GM21360 (cell line): ENCODE results near the gene EPB41L3.

Experiments used
- ATAC-seq: cut with Tn5 transposase; IDR thresholded peaks from one replicate; pipeline ENCODE4 v1.9.1; 2021; ENCODE audit warnings: mild to moderate bottlenecking, moderate library complexity; ENCODE audit not compliant: unreplicated experiment

The EPB41L3 gene

GRCh38 chr18:5456577-5457461 lies 87.0 kb downstream of the EPB41L3 start:
- no peak for ATAC-seq

- no peak for ATAC-seq
These were observed 88.1 kb downstream of the EPB41L3 start for GRCh38 chr18:5455674-5456073.

- ATAC-seq: no peak
These were observed 90.8 kb downstream of the EPB41L3 start for GRCh38 chr18:5452943-5453443.

- ATAC-seq: no peak
These were observed 91.9 kb downstream of the EPB41L3 start for GRCh38 chr18:5451871-5452270.

DNA sequence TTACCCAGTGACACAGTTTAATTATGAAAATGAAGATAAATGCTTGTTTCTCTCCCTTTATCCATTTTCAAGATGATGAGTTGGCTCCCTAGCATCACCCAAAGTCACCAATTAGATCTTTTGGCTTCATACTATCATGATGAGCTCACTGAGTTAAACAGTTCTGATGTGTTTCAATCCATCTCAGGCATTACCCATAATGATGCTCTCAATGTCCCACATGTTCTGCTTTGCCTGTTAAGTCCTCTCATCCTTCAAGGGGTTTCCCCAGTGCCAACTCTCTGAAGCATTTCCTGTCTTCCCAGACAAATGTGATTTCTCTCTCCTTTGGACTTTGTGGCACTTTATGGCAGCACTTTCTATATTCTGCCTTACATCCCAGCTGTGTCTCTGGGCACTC lies 92.6 kb downstream of the EPB41L3 start:
- no peak for ATAC-seq

- no peak for ATAC-seq
These were observed 93.8 kb downstream of the EPB41L3 start for GRCh38 chr18:5449858-5450509.

GRCh38 chr18:5447442-5447841 lies 96.4 kb downstream of the EPB41L3 start:
- ATAC-seq: no peak

GRCh38 chr18:5444847-5445246 lies 99.0 kb downstream of the EPB41L3 start:
- no peak for ATAC-seq

GRCh38 chr18:5444269-5444668 lies 99.5 kb downstream of the EPB41L3 start:
- no peak for ATAC-seq

GRCh38 chr18:5439986-5440696 lies 103.7 kb downstream of the EPB41L3 start:
- ATAC-seq: no peak

- no peak for ATAC-seq
These were observed 109.4 kb downstream of the EPB41L3 start for GRCh38 chr18:5434425-5434824.

DNA sequence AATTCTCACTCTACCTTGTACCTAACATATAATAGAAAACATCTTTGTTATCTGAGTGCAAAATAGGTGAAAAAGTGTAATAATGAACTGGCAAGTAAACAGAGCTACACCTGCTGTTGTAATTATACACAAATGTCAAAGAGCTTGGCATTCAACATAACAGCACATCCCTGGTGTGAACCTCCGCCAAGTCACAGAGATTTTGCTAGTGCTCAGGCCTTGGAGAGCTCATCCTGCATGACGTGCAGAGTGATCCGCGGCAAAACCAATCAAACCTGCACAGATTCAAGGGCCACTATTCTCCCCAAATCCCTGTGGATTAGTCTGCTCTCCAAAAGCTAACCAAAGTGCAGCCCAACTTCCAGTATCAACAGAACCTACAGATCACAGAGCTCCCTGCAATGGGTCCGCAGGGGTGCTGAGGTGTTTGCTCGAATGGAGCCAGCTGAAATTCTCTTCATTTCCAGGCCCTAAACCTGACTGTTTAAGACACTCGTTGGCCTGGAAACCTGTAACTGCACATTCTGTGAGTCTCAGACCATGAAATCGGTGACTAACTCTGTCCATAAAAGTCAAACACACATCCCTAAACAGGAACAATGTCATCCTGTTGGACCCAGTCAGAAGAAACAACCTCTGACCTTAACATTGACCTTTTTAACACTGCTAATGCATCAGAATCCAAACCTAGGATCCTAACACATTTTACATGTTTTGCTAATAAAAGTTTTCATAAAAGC lies 111.8 kb downstream of the EPB41L3 start:
- no peak for ATAC-seq

DNA sequence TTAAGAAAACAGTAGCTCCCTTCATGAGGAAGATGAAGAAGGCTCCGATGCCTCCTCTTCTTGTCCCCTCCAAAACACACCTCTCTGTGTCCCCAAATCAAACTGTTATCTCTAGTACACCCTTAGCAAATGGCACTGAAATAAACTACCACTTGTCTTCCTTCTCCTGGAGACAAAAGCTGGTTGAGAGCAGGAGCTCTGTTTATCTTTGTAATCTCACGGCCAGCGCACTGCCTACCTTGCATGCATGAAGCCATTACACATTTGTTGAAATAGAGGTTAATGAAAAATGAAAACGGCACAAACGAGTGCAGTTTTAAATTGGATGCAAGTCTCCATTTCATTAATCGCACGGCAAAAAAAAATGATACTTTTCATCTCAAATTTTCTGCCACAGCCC lies 113.7 kb downstream of the EPB41L3 start:
- no peak for ATAC-seq

GRCh38 chr18:5429681-5430080 lies 114.1 kb downstream of the EPB41L3 start:
- no peak for ATAC-seq

GRCh38 chr18:5425721-5426120 lies 118.1 kb downstream of the EPB41L3 start:
- no peak for ATAC-seq

DNA sequence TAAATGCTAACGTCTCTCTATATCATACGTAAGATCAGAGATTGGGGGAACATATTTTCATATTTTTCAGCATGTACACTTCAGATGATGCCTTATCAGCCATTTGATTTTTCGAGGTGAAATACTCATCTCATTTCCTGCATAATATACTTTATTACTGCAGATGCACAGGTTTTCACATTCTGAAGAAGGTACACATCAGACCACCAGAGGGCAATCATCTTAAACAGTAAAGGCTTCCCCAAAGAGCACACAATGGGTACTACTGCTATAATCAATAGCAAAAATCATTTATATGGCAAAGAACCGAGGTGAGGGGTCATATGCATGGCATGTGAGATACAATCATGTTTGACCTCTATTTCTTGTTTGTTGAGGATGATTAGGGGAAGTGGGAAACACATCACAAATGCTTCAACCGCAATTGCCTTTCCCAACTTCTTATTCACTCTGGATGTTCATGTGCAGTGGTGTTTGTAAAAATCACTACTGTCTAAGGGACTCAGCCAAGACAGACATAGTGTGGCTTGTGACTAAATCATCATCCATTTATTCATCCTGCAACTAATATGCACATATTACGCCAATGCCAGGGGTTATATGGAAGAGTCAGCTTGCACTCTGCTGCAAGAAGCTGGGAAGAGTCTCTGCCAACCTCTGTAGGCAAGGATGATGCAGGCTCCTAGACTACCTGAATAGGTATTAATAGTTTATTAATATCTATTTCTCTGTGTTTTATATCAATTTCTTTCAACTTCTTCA lies 118.7 kb downstream of the EPB41L3 start:
- no peak for ATAC-seq

DNA sequence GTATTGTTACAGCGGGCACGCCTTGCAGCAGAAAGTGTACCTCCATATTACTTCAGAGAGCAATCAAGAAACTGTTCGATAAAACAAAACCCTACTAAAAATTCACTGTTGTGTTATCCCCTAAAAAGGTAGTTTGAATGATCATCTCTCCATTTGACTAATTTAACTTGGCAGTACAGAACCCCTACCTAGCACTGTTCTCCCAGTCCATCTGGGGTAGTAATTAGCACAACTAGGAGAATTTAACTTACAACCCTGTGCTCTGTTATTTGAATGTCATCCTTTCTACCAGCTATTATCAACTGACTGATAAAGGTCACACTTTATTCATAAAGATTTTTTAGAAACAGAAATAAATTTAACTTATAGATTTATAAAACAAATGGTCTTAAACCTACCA lies 121.2 kb downstream of the EPB41L3 start:
- ATAC-seq: no peak

DNA sequence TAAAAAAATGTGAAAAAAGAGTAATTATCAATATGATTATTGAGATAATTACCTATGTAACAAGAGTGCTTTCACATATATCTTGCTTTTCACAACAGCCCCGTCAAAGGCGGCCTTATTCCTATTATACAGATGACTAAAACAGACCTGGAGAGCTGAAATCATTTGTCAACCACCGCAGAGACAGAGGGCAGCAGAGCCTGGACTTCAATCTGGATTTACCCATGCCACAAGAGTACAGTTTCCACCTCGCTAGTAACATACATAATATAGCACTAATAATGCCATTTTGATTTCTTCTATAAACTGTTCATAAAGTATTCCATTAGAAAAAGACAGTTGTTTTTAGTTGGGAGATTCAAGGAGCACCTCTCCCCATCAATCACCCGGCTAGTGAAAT lies 121.8 kb downstream of the EPB41L3 start:
- no peak for ATAC-seq

- ATAC-seq: no peak
These were observed 122.9 kb downstream of the EPB41L3 start for GRCh38 chr18:5420906-5421305.

DNA sequence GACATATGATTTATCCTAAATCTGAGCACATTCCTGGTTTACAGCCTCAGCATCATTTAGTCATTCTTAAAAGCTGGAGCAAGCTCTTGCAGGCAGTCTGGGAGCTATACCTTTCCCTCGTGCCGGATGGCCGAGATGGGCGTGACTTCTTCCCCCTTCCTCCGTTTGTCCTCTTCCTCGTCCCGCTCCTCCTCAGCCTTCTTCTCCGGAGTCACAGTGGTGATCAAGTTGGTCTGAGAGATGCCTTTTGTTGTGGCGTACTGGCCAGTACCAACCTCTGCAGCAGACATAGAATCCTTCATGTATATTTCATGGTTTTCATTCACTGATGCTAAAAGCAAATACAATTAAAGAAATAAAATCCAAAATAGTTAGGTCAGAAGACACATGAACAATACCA lies 124.2 kb downstream of the EPB41L3 start:
- no peak for ATAC-seq
